Ramos (cell line): ENCODE measurements around the gene GMDS.

Source experiments
- in situ Hi-C: fragments of 300-500 bp; cut with MboI; formaldehyde crosslinking; loops from one replicate; pipeline ENCODE4 v1.14.3; 2022; ENCODE audit warnings: low sequenced_read_pairs; ENCODE audit not compliant: unreplicated experiment

GMDS gene

DNA sequence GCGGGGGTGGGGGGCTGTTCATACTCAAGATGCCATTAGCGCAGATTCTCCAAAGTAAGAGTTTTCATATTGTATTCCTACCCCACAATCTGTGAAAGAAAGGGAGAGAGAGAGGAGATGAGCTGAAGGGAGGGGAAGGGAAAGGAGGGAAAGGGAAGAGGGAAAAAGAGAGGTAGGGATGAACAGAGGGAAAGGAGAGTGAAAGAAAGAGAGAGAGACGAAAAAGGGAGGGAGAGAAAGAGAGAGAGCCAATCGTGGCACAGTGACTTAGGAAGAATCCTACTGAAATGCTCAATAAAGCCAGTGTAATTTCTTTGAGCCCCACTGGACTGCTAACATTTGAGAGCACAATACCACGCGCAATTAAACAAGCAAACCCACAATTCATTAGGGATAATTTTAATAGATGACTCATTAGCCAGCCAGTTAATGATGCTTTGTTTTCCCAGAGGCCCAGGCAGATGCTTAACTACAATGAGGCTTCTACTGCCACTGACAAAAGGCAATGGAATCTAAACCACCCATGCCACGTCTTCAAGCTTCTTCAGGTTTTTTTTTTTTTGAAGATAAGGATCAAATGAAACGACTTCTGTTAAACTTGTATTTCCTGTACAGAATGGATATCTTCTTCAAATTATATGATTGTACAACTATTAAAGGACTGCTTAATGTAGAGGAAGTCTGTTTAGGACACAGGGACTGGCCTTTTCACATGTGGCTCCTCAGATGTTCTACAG, 328.9 kb downstream of the GMDS start:
- in situ Hi-C loops, result no loop called here

DNA sequence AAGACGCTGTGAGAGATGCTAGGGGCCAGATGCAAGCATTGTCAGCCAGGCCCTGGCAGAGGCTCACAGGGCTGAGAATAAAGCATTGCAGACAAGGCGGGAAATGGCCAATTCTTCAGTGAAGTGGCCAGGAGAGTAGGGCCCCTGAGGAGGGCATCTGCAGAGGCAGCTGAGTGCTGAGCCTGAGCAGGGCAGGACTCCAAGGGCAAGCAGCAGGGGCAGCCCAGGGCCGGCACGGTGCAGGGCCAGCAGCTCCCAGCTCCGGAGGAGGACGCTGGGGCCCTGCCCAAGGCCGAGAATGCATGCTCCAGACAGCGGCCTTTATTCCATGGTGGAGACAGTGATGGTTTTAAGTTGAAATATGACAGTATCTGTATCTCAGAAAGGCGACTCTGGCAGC, 330.2 kb downstream of the GMDS start:
- in situ Hi-C loops, result no loop called here

- in situ Hi-C loops, result no loop called here
Measured at GRCh38 chr6:1913577-1913976, 331.8 kb downstream of the GMDS start.

DNA sequence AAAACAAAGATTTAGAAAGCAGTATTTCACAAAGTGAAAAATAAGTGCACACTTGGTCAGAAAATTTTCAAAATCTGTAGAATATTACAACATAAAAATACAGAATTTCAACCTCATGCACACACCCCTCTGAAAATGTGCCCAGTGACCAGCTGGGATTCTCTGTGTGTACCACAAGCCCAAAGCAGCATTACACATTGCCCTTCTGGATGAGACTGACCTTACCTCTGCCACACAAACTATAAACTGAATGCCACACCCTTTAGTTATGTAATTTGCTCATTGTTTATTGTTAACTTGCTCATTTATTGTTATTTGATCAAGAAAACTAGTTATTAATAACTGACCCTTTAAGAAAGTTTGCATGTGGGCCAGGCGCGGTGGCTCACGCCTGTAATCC, 332.7 kb downstream of the GMDS start:
- in situ Hi-C loops, result no loop called here

DNA sequence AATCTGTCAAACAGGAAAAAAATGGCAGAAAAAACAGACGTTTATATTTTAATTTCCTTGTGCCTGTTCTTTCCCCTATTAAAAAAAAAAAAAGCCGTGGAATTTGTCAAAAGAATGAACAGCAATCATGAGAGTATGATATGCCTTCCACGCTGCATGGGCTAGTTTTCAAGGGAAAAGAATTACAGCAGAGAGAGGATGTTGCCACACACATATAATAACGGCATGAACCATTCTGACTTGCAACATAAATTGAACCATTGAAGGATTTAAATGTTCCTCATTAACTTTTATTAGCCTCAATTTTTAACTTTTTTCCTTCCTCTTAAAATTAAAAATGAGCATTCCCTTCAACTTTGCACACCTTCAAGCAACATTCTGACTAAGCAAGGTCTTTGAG, 333.9 kb downstream of the GMDS start:
- in situ Hi-C loops, result no loop called here

- in situ Hi-C loops, result no loop called here
Measured at GRCh38 chr6:1910621-1911407, 334.6 kb downstream of the GMDS start.

GRCh38 chr6:1908784-1909183, 336.6 kb downstream of the GMDS start:
- in situ Hi-C loops, result no loop called here

DNA sequence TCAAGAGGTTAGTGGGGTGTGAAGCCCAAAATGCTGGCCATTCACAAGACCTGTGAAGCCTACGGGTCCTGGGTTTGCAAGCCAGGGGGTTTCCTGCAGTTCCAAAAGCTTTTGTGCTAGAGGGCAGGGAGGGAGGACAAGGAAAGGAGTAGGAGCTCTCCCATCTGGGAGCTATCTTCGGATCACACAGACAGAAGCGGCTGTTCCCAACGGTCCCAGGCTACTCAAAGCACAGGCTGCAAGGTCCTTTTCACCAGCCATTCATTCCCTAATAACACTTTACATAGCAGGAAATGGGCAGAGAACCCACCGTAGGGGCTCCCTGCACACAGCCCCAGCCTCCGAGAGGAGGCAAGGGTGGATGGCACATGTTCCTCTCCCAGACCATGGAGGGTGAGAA, 338.8 kb downstream of the GMDS start:
- in situ Hi-C loops, result no loop called here

GRCh38 chr6:1906014-1906413, 339.4 kb downstream of the GMDS start:
- in situ Hi-C loops, result no loop called here

DNA sequence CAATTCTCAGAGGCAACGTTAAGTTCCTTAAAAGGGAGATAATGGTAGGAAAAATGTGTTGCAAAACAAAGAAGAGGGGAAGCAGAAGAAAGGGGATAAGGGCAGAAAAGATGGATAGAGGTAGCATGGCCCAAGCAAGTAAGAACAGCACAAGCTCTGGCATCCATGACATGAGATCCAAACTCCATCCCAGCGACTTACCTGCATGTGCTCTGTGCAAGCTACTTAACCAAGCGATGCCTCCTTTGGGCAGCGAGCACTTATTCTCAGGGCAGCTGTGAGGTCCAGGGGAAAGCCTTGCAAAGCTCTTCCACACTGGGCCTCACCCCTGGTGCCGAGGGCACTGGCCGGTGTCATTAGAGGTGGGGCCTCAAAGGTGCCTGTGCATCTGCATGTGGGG, 340.5 kb downstream of the GMDS start:
- in situ Hi-C loops, result no loop called here

DNA sequence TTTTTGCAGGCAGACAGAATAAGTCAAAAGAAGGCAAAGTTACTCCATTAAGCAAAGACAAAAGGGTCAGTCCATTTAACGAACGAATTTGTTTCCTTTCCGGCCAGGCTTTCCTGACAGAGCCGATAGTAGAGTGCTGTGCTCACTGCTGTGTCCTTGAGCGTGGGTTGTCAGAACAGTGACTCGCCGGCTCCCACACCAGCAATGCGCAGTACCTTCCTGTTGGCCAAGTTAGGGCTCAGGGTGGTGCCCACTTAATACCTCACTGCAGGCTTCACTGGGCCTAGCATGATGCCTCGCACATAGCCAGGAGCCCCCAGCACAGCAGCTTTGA, 341.0 kb downstream of the GMDS start:
- in situ Hi-C loops, result no loop called here

DNA sequence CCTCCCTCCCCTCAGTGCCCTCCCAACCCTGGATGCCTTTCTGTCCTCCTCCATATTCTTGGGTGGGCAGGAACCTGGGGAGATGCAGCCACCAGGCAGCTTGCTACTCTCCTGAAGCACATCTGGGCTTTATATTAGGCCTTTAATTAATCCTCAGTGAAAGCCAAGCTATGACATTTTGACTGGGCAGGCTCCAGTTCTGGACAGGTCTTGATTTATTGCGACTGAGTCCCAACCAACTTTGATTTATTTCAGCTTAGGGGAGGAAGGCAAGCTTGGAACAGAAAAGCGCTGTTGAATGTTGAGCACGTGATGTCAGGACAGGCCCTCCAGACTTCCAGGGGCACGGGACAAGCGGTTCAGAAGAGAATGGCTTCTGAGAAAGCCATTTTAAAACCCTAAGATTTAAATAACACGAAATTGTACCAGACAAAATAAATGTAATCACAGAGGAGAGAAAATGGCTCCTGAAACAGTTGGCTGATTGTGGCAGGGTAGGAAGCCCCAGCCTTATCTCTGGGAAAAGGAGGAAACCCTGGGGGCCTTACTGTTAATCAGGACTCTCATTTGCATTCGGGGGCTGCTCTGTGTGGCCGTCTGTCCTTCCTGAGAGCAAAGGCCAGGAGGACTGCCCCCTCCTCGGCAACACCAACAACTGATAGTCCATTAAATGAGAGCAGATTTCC, 341.5 kb downstream of the GMDS start:
- in situ Hi-C loops, result no loop called here

DNA sequence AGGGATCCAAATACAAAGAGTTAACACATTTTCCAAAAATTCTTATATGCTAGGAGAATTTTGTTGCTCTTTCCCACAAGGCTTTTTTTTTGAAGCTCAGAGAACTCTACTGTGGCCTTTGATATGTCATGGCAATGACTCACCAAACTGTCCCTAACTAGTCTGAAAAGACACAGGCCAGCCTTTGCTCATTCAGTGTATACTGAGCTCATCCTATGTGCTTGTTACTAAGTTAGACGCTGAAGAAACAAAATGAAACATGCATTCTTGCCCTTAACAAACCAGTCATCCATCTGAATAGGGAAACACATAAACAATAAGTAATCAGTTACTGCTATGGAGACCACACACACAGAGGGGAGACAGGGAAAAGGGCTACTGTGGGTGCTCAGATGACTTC, 343.8 kb downstream of the GMDS start:
- in situ Hi-C loops, result no loop called here

- in situ Hi-C loops, result no loop called here
Measured at GRCh38 chr6:1896897-1897296, 348.5 kb downstream of the GMDS start.

- in situ Hi-C loops, result no loop called here
Measured at GRCh38 chr6:1895721-1896120, 349.7 kb downstream of the GMDS start.

GRCh38 chr6:1894954-1895353, 350.5 kb downstream of the GMDS start:
- in situ Hi-C loops, result no loop called here

GRCh38 chr6:1893470-1894130, 351.8 kb downstream of the GMDS start:
- in situ Hi-C loops, result no loop called here

- in situ Hi-C loops, result no loop called here
Measured at GRCh38 chr6:1892716-1893115, 352.7 kb downstream of the GMDS start.

- in situ Hi-C loops, result no loop called here
Measured at GRCh38 chr6:1890987-1891386, 354.4 kb downstream of the GMDS start.

GRCh38 chr6:1890071-1890470, 355.3 kb downstream of the GMDS start:
- in situ Hi-C loops, result no loop called here

DNA sequence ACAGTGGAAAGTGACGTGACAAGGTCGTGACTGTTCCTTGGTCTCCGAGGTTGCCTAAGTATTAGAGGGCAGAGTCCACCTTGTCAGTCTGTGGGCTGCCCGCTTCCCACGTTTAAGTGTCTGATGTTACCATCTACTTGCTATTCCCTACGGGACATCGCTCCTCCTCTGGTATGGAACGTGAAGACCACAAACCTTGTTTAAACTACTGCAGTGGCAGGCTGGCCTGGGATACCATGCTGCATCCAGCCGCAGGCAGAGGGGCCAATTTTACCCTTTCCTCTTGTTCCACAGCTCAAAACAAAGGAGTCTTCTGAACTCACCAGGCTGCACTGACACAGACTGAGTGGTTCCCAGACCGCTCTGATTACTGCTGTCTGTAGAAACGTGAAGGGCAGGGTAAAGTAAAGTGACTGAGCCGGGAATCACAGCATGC, 359.8 kb downstream of the GMDS start:
- in situ Hi-C loops, result no loop called here
